Measurements from ENCODE around the gene PLS3.

PLS3 gene, protein sequence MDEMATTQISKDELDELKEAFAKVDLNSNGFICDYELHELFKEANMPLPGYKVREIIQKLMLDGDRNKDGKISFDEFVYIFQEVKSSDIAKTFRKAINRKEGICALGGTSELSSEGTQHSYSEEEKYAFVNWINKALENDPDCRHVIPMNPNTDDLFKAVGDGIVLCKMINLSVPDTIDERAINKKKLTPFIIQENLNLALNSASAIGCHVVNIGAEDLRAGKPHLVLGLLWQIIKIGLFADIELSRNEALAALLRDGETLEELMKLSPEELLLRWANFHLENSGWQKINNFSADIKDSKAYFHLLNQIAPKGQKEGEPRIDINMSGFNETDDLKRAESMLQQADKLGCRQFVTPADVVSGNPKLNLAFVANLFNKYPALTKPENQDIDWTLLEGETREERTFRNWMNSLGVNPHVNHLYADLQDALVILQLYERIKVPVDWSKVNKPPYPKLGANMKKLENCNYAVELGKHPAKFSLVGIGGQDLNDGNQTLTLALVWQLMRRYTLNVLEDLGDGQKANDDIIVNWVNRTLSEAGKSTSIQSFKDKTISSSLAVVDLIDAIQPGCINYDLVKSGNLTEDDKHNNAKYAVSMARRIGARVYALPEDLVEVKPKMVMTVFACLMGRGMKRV

DNA sequence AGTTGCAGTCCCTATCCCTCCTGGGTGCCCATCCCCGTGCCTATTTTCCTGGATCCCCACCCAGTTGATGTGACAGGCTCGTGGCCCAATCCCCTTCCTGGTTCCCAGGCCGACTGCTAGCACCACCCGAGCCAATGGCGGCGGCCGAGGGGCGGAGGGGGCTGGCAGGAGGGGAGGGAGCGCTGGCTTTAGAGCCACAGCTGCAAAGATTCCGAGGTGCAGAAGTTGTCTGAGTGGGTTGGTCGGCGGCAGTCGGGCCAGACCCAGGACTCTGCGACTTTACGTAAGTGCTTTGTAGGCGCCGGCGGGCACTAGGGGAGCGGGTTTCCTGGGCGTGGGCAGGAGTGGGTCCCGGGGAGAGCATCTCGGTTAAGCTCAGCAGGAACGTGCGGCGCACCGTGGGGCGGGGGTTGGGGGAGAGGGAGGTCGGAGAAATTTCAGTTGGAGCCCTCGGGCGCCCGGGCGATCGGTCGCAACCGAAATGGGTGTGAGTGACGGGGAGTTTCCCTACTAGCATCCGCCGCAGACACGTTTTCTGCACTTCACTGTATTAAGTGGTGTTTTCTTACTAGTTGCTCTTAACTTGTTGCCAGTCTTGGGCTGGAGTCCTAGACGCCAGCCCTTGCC, at the start of gene PLS3:
Gene PLS3 (plus strand): TSS at position 197 of the 627 bp plus-strand sequence. CDS start 49,077 bp downstream, outside the sequence.
- TF ChIP-seq, protein P1, sequence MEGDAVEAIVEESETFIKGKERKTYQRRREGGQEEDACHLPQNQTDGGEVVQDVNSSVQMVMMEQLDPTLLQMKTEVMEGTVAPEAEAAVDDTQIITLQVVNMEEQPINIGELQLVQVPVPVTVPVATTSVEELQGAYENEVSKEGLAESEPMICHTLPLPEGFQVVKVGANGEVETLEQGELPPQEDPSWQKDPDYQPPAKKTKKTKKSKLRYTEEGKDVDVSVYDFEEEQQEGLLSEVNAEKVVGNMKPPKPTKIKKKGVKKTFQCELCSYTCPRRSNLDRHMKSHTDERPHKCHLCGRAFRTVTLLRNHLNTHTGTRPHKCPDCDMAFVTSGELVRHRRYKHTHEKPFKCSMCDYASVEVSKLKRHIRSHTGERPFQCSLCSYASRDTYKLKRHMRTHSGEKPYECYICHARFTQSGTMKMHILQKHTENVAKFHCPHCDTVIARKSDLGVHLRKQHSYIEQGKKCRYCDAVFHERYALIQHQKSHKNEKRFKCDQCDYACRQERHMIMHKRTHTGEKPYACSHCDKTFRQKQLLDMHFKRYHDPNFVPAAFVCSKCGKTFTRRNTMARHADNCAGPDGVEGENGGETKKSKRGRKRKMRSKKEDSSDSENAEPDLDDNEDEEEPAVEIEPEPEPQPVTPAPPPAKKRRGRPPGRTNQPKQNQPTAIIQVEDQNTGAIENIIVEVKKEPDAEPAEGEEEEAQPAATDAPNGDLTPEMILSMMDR (IDR thresholded peaks at IDR 0.05): no peak
- H3K9me3 Mint-ChIP-seq: no peaks in the 10 kb centered on the region
- H3K4me1 Mint-ChIP-seq: peaks cover 29% of the 10 kb centered on the region
- peaks cover 14% of the 10 kb centered on the region for H3K36me3 Mint-ChIP-seq (ENCODE audit: low read depth)
- peak within 1 kb of the TSS; percentile 99 for H3K27ac Mint-ChIP-seq
- no peaks in the 10 kb centered on the region for H3K27me3 Mint-ChIP-seq (ENCODE audit: low read depth, poor library complexity)
- peak within 1 kb of the TSS; percentile 96 for H3K4me3 Mint-ChIP-seq
- peak; percentile 84 for DNase-seq

DNA sequence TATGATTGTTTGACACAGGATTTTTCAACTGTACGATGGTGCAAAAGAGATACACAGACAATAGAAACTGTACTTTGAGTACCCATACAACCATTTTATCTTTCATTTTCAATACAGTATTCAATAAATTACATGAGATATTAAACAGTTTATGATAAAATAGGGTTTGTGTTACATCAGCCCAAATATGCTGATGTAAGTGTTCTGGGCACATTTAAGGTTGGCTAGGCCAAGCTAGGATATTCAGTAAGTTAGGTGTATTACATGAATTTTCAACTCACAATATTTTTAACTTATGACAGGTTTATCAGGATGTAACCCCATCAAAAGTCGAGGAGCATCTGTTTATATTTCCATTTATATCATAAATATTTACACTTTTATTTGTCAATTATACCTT, 42.9 kb upstream of the PLS3 start:
- no peak for DNase-seq
- TF ChIP-seq, protein P1 (IDR thresholded peaks at IDR 0.05): no peak
- no peaks in the 10 kb centered on the region for H3K36me3 Mint-ChIP-seq (ENCODE audit: low read depth)
- no peak overlapping the region for H3K4me3 Mint-ChIP-seq
- H3K4me1 Mint-ChIP-seq: no peaks in the 10 kb centered on the region
- no peaks in the 10 kb centered on the region for H3K9me3 Mint-ChIP-seq
- no peak overlapping the region for H3K27ac Mint-ChIP-seq
- H3K27me3 Mint-ChIP-seq (ENCODE audit: low read depth, poor library complexity): no peaks in the 10 kb centered on the region

DNA sequence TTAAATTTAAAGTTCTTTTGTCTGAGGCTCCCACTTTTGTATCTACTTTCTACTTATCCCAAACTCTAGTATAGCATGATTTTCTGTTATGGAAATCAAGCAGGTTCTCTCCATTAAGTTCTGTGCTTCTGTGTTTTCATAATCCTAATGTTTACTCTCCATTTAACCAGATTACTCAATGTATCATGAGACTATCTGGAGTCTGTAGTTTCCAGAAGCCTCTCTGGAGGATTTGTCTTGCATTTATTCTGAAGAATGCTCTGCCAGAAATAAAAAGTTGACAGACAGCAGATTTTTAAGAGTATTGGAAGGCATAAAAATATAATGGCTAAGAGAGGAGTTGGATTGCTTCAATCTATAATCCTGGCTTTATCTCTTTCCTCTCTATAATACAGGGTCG, 39.2 kb upstream of the PLS3 start:
- TF ChIP-seq, protein P1 (IDR thresholded peaks at IDR 0.05): no peak
- DNase-seq: no peak
- Mint-ChIP-seq H3K4me3 (no peak overlapping the region), H3K9me3 (no peaks in the 10 kb centered on the region), H3K36me3 (ENCODE audit: low read depth) (no peaks in the 10 kb centered on the region), H3K27me3 (ENCODE audit: low read depth, poor library complexity) (no peaks in the 10 kb centered on the region), H3K27ac (no peak overlapping the region), H3K4me1 (no peaks in the 10 kb centered on the region)

DNA sequence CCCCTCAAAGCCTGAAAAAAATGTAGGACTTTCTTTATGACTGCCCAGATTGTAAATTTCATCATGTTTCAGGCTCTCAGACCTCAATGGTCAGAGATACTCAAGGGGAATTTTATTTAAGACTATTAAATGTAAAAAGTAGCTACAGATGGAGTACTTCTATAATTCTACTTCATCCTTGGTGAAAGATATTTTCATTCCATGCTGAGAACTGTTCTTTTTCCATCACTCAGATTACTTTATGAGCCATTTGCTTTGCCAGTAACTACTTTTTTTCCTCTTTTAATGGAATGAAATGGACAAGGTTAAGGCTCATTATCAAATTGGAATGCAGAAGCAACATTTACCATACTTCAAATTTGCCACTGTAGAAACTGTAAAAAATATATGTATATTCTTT, 38.0 kb upstream of the PLS3 start:
- TF ChIP-seq, protein P1 (IDR thresholded peaks at IDR 0.05): no peak
- Mint-ChIP-seq H3K36me3 (ENCODE audit: low read depth) (no peaks in the 10 kb centered on the region), H3K27me3 (ENCODE audit: low read depth, poor library complexity) (no peaks in the 10 kb centered on the region), H3K27ac (no peak overlapping the region), H3K4me3 (no peak overlapping the region), H3K4me1 (no peaks in the 10 kb centered on the region), H3K9me3 (no peaks in the 10 kb centered on the region)
- DNase-seq: no peak

DNA sequence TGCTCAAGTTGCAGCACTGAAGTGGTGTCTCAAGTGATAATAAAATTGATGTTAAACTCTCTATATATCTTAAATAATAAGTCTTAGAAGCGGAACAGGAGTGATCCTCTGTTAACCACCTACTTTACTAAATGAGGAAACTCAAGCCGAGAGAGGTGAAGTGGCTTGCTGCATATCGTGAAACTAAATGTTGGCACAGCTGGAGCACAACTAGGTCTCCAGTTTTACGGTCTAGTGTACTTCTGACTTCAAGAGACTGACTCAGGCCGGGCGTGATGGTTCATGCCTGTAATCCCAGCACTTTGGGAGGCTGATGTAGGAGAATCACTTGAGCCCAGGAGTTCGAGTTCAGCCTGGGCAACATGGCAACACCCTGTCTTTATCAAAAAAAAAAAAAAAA, 35.5 kb upstream of the PLS3 start:
- Mint-ChIP-seq H3K9me3 (no peaks in the 10 kb centered on the region), H3K36me3 (ENCODE audit: low read depth) (no peaks in the 10 kb centered on the region), H3K27ac (no peak overlapping the region), H3K27me3 (ENCODE audit: low read depth, poor library complexity) (no peaks in the 10 kb centered on the region), H3K4me1 (no peaks in the 10 kb centered on the region), H3K4me3 (no peak overlapping the region)
- DNase-seq: no peak
- TF ChIP-seq, protein P1 (IDR thresholded peaks at IDR 0.05): no peak

Measured in nephron progenitor cell (in vitro differentiated cells).